H9 (cell line): ENCODE measurements around the gene TNFAIP3. TPM values are rescaled to one million over a fixed set of nuclear protein-coding genes. Genes with fewer than 3 reads are reported as not detected.

Experiments
- DNase-seq: peaks from one replicate; pipeline ENCODE4 v3.0.0-alpha.2; 2017
- H2AFZ ChIP-seq: one replicate; pipeline ENCODE4 v1.6.1; 2013; ENCODE audit warnings: mild to moderate bottlenecking, low read length, control low read depth, moderate library complexity
- H2AK5ac ChIP-seq: 2 replicates; pipeline ENCODE4 v1.6.1; 2013; ENCODE audit warnings: low read length, control low read depth, mixed read lengths; ENCODE audit not compliant: insufficient read length
- H2BK120ac ChIP-seq: one replicate; pipeline ENCODE4 v1.6.1; 2013; ENCODE audit warnings: low read depth, mild to moderate bottlenecking, low read length, control low read depth, inconsistent platforms; ENCODE audit not compliant: poor library complexity, severe bottlenecking
- H2BK12ac ChIP-seq: 2 replicates; pipeline ENCODE4 v1.6.1; 2013; ENCODE audit warnings: low read length, control low read depth, mixed read lengths, low read depth; ENCODE audit not compliant: insufficient read length
- H2BK15ac ChIP-seq: 2 replicates; pipeline ENCODE4 v1.6.1; 2013; ENCODE audit warnings: low read depth, low read length, control low read depth
- H2BK20ac ChIP-seq: one replicate; pipeline ENCODE4 v1.6.1; 2013; ENCODE audit warnings: low read depth, mild to moderate bottlenecking, low read length, control low read depth, inconsistent platforms; ENCODE audit not compliant: poor library complexity, severe bottlenecking
- H2BK5ac ChIP-seq: 2 replicates; pipeline ENCODE4 v1.6.1; 2013; ENCODE audit warnings: low read length, control low read depth, mixed read lengths; ENCODE audit not compliant: insufficient read length
- H3K14ac ChIP-seq: 2 replicates; pipeline ENCODE4 v1.6.1; 2013; ENCODE audit warnings: low read length, control low read depth; ENCODE audit not compliant: insufficient read depth
- H3K18ac ChIP-seq: 2 replicates; pipeline ENCODE4 v1.6.1; 2013; ENCODE audit warnings: low read depth, mild to moderate bottlenecking, mixed read lengths, low read length, control low read depth; ENCODE audit not compliant: insufficient read length
- H3K23ac ChIP-seq: 2 replicates; pipeline ENCODE4 v1.6.1; 2013; ENCODE audit warnings: low read length, control low read depth, mixed read lengths, low read depth; ENCODE audit not compliant: insufficient read length
- H3K23me2 ChIP-seq: 2 replicates; pipeline ENCODE4 v1.6.1; 2013; ENCODE audit warnings: low read depth, mild to moderate bottlenecking, mixed read lengths, low read length, control low read depth; ENCODE audit not compliant: insufficient read length, poor library complexity, severe bottlenecking
- H3K27ac ChIP-seq: 2 replicates; pipeline ENCODE4 v1.5.1; 2013; ENCODE audit warnings: low read length, control low read depth, mixed read lengths, low read depth; ENCODE audit not compliant: insufficient read length
- H3K27me3 ChIP-seq: 2 replicates; pipeline ENCODE4 v1.6.1; 2013; ENCODE audit warnings: low read length, control low read depth, inconsistent platforms; ENCODE audit not compliant: insufficient read depth
- H3K4ac ChIP-seq: 2 replicates; pipeline ENCODE4 v1.6.1; 2013; ENCODE audit warnings: low read depth, mild to moderate bottlenecking, control low read depth, inconsistent platforms, low read length, moderate library complexity
- H3K4me1 ChIP-seq: 2 replicates; pipeline ENCODE4 v1.6.1; 2013; ENCODE audit warnings: low read length, control low read depth, inconsistent platforms; ENCODE audit not compliant: insufficient read depth
- H3K4me2 ChIP-seq: 2 replicates; pipeline ENCODE4 v1.6.1; 2013; ENCODE audit warnings: low read length, control low read depth, mixed read lengths; ENCODE audit not compliant: insufficient read length, insufficient read depth
- H3K56ac ChIP-seq: 2 replicates; pipeline ENCODE4 v1.6.1; 2013; ENCODE audit warnings: low read depth, mild to moderate bottlenecking, mixed read lengths, low read length, control low read depth; ENCODE audit not compliant: insufficient read length
- H3K79me1 ChIP-seq: 2 replicates; pipeline ENCODE4 v1.6.1; 2013; ENCODE audit warnings: low read depth, mild to moderate bottlenecking, moderate library complexity, low read length, control low read depth, inconsistent platforms; ENCODE audit not compliant: insufficient read depth, poor library complexity, severe bottlenecking
- H3K79me2 ChIP-seq: 2 replicates; pipeline ENCODE4 v1.6.1; 2013; ENCODE audit warnings: low read length, control low read depth, inconsistent platforms; ENCODE audit not compliant: insufficient read depth
- H3K9ac ChIP-seq: 2 replicates; pipeline ENCODE4 v1.6.1; 2013; ENCODE audit warnings: low read length, control low read depth, mixed read lengths; ENCODE audit not compliant: insufficient read length; ENCODE audit errors: extremely low read depth
- H3K9me3 ChIP-seq: one replicate; pipeline ENCODE4 v1.6.1; 2013; ENCODE audit warnings: low read depth, low read length, inconsistent platforms; ENCODE audit not compliant: control insufficient read depth
- H3T11ph ChIP-seq: one replicate; pipeline ENCODE4 v1.6.1; 2013; ENCODE audit warnings: mild to moderate bottlenecking, low read length, control low read depth, inconsistent platforms
- H4K20me1 ChIP-seq: one replicate; pipeline ENCODE4 v1.6.1; 2013; ENCODE audit not compliant: control insufficient read depth, insufficient read length, insufficient read depth
- H4K5ac ChIP-seq: 2 replicates; pipeline ENCODE4 v1.6.1; 2013; ENCODE audit warnings: low read depth, mild to moderate bottlenecking, mixed read lengths, low read length, control low read depth; ENCODE audit not compliant: insufficient read length
- H4K8ac ChIP-seq: replicated peaks from 2 replicates; pipeline ENCODE4 v1.6.1; 2013; ENCODE audit warnings: low read length, control low read depth, mixed read lengths, low read depth; ENCODE audit not compliant: insufficient read length
- H4K91ac ChIP-seq: 2 replicates; pipeline ENCODE4 v1.6.1; 2013; ENCODE audit warnings: low read depth, mild to moderate bottlenecking, moderate library complexity, mixed read lengths, low read length, control low read depth; ENCODE audit not compliant: insufficient read length
- H3K27ac Mint-ChIP-seq, 3 experiments: 2 replicates in 2 of 3; 3 replicates in 1 of 3; pipeline ENCODE4 v1.8.0; 2020 to 2021; ENCODE audit warnings: mixed read lengths in 3 of 3, mild to moderate bottlenecking in 1 of 3, moderate library complexity in 1 of 3
- H3K27me3 Mint-ChIP-seq: 2 replicates; pipeline ENCODE4 v1.8.0; 2021; ENCODE audit warnings: low read depth, mild to moderate bottlenecking, moderate library complexity, mixed read lengths
- H3K36me3 Mint-ChIP-seq, 3 experiments: 2 replicates in 2 of 3; 3 replicates in 1 of 3; pipeline ENCODE4 v1.8.0; 2020 to 2021; ENCODE audit warnings: low read depth in 3 of 3, mixed read lengths in 3 of 3; ENCODE audit not compliant: insufficient read depth in 1 of 3
- H3K4me1 Mint-ChIP-seq, 2 experiments: 2 replicates each; pipeline ENCODE4 v1.8.0; 2020; ENCODE audit warnings: mixed read lengths in 2 of 2
- H3K4me3 Mint-ChIP-seq, 2 experiments: 2 replicates in 1 of 2; 3 replicates in 1 of 2; pipeline ENCODE4 v1.8.0; 2020 to 2021; ENCODE audit warnings: mild to moderate bottlenecking in 2 of 2, mixed read lengths in 2 of 2, moderate library complexity in 1 of 2
- H3K9me3 Mint-ChIP-seq, 2 experiments: 2 replicates in 1 of 2; 3 replicates in 1 of 2; pipeline ENCODE4 v1.8.0; 2020; ENCODE audit warnings: mild to moderate bottlenecking in 2 of 2, mixed read lengths in 2 of 2, moderate library complexity in 1 of 2
- CTCF ChIP-seq: fragments of 200-600 bp; sonication (generic); conservative IDR thresholded peaks from 3 replicates; pipeline ENCODE4 v1.8.0; 2021; ENCODE audit warnings: antibody characterized with exemption, mild to moderate bottlenecking
- WGBS: extraction: QIAGEN DNeasy Blood & Tissue Kit; methylation state at CpG from one replicate; pipeline ENCODE4 v1.1.7; 2013; ENCODE audit warnings: missing lambda C conversion rate, low lambda C conversion rate, mixed read lengths; ENCODE audit not compliant: insufficient read length; ENCODE audit errors: extremely low coverage; 5-methylcytosine and 5-hydroxymethylcytosine counted together
- total RNA-seq: library from RNA; stranded (reverse); gene quantifications from 2 replicates; pipeline ENCODE4 v1.2.1, GENCODE V29; 2021

Gene TNFAIP3
- total RNA-seq, 1 experiment from 2014 or later: 3.7 TPM

GRCh38 chr6:137917551-137918325 lies 50.7 kb downstream of the TNFAIP3 start:
- H3K27ac Mint-ChIP-seq: no peak overlapping the region
- Histone ChIP-seq H3K27ac (no peak overlapping the region), H2BK20ac (no peak overlapping the region), H2BK5ac (no peak overlapping the region), H4K8ac (no peak overlapping the region), H3K9me3 (no peaks in the 10 kb centered on the region), H2AK5ac (no peak overlapping the region), H3K4me2 (no peak overlapping the region), H3K4me1 (no peaks in the 10 kb centered on the region), H3K23me2 (no peaks in the 10 kb centered on the region), H3K4ac (no peak overlapping the region), H3K56ac (no peak overlapping the region), H3K27me3 (no peaks in the 10 kb centered on the region), H2BK120ac (no peak overlapping the region), H3K79me1 (no peaks in the 10 kb centered on the region), H3T11ph (no peak overlapping the region), H4K20me1 (no peaks in the 10 kb centered on the region), H3K18ac (no peak overlapping the region), H3K23ac (no peak overlapping the region), H3K9ac (no peak overlapping the region), H3K79me2 (no peaks in the 10 kb centered on the region), H2BK15ac (no peak overlapping the region), H3K14ac (no peak overlapping the region), H4K91ac (no peak overlapping the region), H2AFZ (no peak overlapping the region), H4K5ac (no peak overlapping the region), H2BK12ac (no peak overlapping the region)
- no peaks in the 10 kb centered on the region; the same call in 1 of the 2 replicates for H3K27me3 Mint-ChIP-seq
- no peak for TF ChIP-seq CTCF
- peaks cover 0 to 5% (median 4%) of the 10 kb centered on the region in 3 experiments; a peak in 4 of 7 replicates for H3K36me3 Mint-ChIP-seq
- no peak overlapping the region for H3K4me3 Mint-ChIP-seq
- WGBS: no CpG with 5 or more reads among the region's 1 CpG
- H3K9me3 Mint-ChIP-seq: peaks cover 6 to 7% of the 10 kb centered on the region in 2 experiments; a peak in 4 of 5 replicates
- no peak for DNase-seq
- no peaks in the 10 kb centered on the region for H3K4me1 Mint-ChIP-seq
